ENCODE data around the gene PSRC1.

PSRC1 gene

DNA sequence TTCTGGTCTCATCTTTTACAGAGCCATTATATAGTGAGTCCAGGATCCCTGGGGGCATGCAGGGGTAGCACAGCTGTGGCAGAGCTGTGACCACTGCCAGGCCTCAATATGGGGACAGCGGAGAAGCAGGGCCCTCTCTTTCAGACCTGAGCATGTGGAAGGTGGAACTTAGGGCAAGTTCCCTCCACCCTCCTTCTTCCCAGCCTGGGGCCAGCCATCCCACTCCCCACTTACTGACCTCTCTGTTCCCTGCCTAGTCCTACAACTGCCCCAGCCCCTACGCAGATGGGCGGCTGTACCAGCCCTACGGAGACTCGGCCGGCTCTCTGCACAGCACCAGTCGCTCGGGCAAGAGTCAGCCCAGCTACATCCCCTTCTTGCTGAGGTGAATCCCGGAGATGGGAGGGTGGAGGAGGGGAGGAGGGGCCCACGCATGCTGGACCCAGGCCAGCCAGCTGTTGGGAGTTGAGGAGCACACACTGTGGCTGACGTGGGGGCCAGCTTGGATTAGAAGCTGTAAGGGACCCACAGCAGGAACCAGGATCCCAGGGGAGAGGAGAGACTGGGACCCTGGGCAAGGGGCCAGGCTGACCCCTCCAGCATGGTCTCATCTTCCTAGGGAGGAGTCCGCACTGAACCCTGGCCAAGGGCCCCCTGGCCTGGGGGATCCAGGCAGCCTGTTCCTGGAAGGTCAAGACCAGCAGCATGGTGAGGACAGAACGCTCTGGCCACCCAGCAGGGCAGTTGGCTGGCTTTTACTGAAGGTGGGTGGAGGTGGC, 10.7 kb downstream of the PSRC1 start:
- DNase-seq (ENCODE audit: low read depth): no peak

DNA sequence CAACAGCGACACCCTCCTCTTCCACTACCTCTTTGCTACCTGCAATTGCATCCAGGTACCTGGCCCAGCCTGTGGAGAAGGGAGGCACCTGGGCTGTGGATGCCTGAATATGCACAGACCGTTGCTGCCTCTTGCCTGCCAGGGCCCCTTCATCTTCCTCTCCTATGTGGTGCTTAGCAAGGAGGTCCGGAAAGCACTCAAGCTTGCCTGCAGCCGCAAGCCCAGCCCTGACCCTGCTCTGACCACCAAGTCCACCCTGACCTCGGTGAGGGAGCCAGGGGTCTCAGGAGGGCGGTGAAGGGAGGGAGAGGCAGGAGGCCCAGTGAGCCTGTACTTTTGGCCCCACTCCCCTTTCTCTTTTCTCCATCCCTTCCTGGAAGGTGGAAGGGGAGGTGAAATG, 11.5 kb downstream of the PSRC1 start:
- no peak for DNase-seq (ENCODE audit: low read depth)

DNA sequence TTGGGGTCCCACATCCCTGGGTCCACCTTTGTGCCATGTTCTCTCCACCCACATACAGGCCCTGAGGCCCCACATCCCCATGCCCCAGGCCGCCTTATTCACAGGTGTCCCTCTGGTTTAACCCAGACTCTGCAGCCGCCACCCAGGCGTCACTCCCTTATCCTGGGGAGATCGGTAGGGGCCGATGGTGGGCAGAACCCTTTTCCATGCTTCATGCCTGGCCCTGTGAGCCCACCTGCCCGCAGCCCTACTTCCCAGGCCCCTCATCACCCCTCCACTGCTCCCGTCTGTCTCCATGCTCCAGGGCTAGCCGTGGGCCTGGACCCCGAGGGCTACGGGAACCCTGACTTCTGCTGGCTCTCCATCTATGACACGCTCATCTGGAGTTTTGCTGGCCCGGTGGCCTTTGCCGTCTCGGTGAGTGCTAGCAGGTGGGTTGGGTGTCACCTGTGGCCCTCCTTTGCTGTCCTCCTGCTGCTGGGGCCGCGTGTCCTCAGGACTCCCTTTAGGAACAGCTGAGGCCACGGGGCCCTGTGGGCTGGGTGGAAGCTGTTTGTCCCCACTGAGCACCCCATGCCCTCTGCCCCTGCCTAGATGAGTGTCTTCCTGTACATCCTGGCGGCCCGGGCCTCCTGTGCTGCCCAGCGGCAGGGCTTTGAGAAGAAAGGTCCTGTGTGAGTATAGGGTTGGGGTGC, 12.2 kb downstream of the PSRC1 start:
- no peak for DNase-seq (ENCODE audit: low read depth)

DNA sequence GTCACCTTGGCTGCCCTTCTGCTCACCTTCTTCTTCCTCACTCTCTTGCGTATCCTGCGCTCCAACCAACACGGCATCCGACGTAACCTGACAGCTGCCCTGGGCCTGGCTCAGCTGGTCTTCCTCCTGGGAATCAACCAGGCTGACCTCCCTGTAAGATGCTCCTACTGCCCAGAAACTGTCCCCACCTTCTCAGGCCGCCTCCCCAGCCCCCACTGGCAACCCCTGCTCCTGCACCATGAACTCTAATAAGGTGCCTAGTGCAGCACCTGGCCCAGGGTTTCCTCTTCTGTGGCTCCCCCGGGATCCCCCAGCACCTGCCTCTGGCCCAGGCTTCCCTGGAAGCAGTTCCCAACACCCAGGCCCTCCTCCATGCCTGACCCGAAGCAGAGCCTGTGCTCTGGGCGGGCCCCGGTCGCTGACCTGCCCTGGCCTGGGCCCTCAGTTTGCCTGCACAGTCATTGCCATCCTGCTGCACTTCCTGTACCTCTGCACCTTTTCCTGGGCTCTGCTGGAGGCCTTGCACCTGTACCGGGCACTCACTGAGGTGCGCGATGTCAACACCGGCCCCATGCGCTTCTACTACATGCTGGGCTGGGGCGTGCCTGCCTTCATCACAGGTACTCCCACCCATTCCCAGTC, 12.8 kb downstream of the PSRC1 start:
- no peak for DNase-seq (ENCODE audit: low read depth)

DNA sequence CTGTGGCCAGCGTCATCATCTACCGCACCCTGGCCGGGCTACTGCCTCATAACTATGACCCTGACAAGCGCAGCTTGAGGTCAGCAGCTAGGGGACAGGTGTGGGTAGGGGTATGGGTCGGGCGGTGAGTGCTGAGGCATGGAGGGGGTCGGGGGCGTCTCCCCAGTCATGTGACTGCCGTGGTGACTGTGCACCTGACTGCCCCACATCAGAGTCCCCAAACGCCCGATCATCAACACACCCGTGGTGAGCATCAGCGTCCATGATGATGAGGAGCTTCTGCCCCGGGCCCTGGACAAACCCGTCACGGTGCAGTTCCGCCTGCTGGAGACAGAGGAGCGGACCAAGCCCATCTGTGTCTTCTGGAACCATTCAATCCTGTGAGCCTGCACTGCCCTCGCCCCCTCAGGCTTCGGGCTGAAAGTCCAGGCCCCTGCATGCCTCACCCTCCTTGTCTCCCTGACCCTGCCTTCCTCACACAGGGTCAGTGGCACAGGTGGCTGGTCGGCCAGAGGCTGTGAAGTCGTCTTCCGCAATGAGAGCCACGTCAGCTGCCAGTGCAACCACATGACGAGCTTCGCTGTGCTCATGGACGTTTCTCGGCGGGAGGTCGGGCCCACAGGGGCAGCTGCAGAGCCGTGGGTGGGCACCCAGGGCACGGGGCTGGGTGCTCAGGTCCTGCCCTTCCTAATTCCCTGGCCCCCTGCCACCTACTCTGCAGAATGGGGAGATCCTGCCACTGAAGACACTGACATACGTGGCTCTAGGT, 13.5 kb downstream of the PSRC1 start:
- DNase-seq (ENCODE audit: low read depth): no peak

DNA sequence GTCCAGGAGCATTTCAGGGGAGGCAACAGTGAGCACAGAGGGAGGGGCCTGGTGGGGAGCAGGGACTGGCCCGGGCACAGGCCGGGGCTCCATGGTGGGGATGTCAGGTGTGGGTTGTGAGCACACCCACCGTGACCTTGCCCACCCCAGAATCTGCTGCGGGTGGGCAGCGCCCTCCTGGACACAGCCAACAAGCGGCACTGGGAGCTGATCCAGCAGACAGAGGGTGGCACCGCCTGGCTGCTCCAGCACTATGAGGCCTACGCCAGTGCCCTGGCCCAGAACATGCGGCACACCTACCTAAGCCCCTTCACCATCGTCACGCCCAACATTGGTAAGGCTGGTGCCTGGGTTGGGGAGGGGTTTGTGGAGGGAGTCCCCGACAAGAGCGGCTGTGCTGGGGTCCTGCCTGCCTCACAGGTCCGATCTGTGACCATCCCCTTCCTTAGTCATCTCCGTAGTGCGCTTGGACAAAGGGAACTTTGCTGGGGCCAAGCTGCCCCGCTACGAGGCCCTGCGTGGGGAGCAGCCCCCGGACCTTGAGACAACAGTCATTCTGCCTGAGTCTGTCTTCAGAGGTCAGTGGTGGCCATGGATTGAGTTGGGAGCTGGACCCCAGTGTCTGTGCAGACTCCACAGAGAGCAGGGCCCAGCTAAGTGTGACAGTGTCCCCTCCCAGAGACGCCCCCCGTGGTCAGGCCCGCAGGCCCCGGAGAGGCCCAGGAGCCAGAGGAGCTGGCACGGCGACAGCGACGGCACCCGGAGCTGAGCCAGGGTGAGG, 14.3 kb downstream of the PSRC1 start:
- no peak for DNase-seq (ENCODE audit: low read depth)

DNA sequence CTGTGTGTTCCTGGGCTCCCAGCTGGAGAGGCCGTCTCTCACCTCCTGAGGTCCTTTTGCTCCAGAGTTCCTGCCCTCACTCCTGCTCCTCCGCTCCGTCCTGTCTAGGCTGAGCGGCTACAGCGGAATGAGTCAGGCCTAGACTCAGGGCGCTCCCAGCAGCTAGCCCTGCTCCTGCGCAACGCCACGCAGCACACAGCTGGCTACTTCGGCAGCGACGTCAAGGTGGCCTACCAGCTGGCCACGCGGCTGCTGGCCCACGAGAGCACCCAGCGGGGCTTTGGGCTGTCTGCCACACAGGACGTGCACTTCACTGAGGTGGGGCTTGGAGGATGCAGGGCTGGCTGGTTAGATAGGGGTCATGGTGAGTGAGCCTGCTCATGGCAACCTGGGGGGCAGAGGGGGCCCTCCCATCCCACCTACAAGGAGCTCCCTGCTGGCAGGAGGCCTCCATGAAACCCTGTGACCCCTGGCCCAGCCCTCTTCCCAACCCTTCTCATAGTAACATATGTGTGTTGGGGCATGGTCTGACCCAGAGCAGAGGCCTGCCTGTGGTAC, 15.1 kb downstream of the PSRC1 start:
- no peak for DNase-seq (ENCODE audit: low read depth)

DNA sequence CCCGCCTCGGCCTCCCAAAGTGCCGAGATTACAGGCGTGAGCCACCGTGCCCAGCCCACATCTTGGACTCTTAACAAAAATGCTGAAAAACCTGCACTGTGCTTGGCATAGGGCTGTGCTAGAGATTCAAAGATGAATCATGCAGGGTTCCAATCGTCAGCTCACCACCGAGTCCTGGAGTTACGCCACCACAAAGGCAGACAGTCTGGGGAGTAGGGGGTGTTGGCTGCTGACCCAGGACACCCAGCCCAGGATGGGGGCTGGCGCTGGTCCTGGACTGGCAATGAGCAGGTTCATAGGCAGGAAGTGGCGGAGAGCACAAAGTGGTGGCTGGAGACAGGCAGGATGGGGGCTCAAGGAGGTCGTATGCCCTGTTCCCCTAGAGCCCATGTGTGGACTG, 16.0 kb downstream of the PSRC1 start:
- DNase-seq (ENCODE audit: low read depth): no peak

DNA sequence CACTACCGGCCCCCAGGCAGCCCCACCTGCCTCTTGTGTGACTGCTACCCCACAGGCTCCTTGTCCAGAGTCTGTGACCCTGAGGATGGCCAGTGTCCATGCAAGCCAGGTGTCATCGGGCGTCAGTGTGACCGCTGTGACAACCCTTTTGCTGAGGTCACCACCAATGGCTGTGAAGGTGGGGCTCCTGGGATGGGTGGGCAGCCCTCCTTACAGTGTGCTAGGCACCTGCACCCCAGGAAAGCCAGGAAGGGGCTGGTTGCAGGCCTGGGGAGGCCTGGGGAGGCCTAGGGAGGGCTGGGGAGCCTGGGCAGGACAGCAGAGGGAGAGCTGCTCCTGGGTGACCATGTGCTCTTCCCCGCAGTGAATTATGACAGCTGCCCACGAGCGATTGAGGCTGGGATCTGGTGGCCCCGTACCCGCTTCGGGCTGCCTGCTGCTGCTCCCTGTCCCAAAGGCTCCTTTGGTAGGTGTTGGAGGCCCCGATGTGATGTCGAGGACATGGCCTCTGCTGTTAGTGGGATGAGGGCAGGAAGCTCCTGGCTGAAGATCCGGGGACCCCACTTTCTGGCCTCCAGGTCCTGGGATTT, 17.1 kb downstream of the PSRC1 start:
- no peak for DNase-seq (ENCODE audit: low read depth)

DNA sequence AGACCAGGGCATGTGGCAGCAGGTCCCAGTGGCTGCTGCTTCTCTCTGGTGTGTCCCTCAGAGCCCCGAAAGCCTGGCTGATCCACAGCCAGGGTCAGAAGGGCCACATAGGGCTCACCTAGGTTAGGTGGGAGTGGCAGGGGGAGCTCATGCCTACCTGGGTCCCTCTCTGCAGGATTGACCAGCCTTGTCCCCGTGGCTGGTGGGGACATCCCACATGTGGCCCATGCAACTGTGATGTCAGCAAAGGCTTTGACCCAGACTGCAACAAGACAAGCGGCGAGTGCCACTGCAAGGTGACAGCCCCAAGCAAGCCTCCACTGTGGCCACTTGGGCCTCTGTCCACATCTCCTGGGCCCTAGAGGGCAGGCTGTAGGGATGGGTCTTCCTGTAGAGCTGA, 17.9 kb downstream of the PSRC1 start:
- DNase-seq (ENCODE audit: low read depth): no peak

DNA sequence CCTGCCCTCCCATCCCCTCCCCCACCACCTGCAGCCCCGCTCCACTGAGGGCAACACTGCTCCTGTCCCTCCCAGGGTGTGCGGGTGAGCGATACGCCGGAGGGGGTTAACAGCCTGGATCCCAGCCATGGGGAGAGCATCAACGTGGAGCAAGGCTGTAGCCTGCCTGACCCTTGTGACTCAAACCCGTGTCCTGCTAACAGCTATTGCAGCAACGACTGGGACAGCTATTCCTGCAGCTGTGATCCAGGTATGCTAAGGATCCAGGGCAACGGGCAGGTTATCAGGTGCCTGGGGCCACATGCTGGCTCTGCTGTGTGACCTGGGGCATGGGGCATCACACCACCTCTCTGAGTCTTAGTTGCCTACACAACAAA, 18.6 kb downstream of the PSRC1 start:
- DNase-seq (ENCODE audit: low read depth): no peak

DNA sequence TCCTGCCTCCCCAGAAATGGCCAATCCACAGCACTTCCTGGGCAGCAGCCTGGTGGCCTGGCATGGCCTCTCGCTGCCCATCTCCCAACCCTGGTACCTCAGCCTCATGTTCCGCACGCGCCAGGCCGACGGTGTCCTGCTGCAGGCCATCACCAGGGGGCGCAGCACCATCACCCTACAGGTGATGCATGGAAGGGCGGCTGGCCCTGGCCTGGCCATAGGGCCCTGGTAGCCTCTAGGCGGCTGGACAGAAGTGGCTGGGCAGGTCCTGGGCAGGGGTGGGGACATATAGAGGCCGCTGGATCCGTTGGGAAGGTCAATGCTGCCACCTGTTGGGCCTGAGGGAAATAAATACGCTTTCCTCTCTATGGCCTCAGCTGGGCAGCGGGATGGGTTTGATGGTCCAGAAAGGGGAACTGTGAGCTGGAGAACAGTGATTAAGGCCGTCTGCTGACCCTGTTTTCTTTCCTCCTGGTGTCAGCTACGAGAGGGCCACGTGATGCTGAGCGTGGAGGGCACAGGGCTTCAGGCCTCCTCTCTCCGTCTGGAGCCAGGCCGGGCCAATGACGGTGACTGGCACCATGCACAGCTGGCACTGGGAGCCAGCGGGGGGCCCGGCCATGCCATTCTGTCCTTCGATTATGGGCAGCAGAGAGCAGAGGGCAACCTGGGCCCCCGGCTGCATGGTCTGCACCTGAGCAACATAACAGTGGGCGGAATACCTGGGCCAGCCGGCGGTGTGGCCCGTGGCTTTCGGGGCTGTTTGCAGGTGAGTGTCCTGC, 19.2 kb downstream of the PSRC1 start:
- no peak for DNase-seq (ENCODE audit: low read depth)

DNA sequence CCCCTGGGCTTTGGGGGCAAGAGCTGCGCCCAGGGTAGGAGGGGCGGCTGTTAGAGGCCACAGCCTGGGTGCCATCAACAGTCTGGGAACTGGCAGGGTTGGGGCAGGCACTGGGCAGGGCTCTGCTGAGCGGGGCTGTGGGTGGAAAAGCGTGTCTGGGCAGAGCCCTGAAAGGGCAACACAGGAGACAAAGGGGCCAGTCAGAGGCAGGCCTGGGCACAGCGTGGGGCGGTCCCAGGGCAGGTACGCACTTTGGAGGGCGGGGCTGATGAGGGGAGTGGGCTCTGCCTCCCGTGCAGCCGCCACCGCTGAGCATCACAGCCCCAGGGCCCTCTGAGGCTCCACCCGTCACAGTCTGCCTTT, 19.7 kb downstream of the PSRC1 start:
- DNase-seq (ENCODE audit: low read depth): no peak

DNA sequence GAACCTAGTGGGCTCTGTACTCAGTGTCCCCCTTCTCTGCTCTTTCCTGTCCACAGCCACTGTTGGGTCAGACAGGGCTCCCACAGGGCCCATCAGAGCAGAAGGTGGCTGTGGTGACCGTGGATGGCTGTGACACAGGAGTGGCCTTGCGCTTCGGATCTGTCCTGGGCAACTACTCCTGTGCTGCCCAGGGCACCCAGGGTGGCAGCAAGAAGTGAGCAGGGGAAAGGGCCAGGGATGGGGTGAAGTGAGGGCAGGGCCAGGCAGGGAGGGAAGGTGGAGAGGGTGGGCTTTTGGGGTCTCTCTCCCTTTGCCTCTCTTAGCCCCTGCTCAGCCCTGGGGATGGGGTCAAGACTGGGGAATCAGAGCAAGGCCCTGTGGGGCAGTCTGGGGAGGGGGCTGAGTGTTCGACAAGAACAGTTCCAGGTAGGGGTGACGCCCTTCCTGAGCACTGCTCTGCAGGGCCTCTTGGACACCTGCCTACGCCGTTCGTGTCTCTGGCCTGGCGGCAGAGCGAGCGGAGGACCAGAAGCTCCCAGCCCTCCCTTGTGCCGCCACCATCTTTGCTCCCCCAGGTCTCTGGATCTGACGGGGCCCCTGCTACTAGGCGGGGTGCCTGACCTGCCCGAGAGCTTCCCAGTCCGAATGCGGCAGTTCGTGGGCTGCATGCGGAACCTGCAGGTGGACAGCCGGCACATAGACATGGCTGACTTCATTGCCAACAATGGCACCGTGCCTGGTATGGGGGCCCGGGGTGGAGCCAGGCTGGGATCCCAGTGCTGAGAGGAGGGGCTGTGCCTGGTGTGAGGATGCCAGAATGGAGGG, 20.5 kb downstream of the PSRC1 start:
- no peak for DNase-seq (ENCODE audit: low read depth)

DNA sequence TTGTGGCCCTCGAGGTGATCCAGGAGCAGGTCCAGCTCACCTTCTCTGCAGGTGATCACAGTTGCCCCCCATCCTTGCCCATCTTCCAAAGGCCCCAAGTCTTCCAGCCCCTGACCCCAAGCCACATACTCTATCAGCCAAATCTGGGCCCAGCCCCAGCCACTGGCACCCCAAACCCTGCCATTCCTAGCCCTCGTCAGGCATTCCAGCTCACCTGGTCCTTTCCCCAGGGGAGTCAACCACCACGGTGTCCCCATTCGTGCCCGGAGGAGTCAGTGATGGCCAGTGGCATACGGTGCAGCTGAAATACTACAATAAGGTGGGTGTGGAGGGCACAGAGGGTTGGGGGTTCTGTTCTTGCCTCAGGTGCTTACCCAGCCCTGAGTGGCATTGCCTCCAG, 21.4 kb downstream of the PSRC1 start:
- no peak for DNase-seq (ENCODE audit: low read depth)

DNA sequence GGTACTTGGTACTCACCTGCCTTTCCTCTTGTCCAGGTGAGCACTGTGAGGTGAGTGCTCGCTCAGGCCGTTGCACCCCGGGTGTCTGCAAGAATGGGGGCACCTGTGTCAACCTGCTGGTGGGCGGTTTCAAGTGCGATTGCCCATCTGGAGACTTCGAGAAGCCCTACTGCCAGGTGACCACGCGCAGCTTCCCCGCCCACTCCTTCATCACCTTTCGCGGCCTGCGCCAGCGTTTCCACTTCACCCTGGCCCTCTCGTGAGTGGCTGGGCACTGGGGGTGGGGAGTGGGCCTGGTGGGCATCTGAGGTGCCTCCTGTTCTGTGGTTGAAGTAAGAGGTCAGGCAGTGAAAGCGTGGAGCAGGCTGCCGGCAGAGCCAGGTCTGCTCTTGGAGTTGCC, 21.9 kb downstream of the PSRC1 start:
- DNase-seq (ENCODE audit: low read depth): no peak

DNA sequence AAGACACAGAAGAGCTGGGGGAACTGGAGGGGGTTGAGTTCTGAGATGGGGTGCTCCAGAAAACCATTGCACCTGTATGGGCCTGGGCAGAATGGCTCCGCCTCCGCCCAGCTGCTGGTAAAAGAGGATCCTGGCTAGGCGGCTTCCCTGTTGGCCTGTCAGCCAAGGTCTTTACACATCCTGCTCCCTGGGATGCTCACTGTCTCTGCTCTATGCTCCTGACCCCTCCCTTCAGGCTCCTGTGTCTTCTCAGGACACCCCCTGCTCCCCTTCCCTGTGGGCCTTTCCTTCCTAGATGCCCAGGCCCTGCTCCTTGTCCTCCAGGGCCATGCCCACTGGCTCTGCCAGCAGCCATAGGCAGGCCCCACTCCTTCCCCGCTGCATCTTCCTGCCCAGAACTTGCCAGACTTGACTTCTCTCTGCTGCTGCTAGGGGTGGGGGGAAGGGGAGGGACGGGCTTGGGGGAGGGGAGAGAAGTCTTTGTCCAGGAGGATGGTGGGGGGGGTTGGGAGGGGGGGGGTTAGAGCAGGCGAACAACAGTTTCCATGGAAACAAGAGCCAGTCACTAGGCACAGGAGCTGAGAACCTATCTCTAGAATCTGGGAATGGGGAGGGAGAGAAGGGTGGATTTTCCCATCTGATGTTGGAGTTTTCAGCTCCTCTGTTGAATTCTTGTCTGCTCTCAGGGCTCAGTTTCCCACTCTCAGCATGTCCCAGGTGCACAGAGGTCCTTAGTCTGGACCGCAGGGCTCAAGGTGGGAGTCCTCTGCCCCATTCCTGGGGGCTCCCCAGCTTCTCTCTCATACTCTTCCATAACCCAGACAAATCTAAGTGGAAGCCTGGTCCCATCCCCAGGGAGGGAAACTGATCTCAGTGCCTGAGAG, 23.0 kb downstream of the PSRC1 start:
- DNase-seq (ENCODE audit: low read depth): no peak

Data from GM04503 (cell line).